OCI-LY3 (cell line): ENCODE measurements around the gene NPB.

Experiments
- EZH2phosphoT487 ChIP-seq: fragments of 200-600 bp; shearing (Covaris generic); IDR thresholded peaks from 2 replicates; pipeline ENCODE4 v1.6.1; 2018; ENCODE audit warnings: antibody characterized with exemption, mixed run types, low read depth
- TF ChIP-seq, protein P1 (sequence below): fragments of 200-600, 300-600 bp; sonication (generic); IDR thresholded peaks from 2 replicates; pipeline ENCODE4 v1.5.1; 2014; ENCODE audit warnings: antibody characterized with exemption, low read length, low read depth

DNA sequence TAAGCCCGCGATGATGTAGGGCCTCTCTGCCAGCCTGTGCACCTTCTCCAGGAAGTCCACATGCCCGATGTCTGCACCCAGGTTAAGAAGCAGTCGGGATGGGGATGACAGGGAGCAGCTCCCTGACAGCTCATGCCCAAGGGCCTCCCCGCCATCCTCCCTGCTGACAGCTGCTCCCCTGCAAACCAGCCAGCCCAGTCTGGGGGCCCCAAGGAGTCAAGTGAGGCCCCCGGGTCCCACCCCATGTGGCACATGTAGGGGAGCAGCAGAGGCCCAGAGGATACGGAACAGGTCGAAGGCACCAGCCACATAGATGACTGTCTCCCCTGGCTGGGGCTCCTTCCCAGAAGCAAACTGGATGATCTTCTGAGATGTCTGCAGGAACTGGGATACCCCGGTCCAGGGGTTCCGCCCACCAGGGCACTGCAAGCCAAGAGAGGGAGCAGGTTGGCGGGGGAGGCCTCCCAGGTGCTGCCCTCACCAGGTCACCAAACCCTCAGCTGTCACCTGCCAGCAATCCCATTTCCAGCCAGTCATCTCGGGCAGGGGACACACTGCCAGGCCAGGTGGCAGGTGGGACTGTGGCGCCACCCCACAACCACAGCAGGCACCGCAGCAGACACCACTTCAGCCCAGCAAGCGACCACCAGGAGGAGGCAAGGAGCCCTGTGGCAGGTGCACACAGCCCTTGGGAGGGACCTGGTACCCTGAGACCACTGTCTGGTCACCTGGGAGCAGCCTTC lies 4.6 kb downstream of the NPB start:
- TF ChIP-seq, protein P1, sequence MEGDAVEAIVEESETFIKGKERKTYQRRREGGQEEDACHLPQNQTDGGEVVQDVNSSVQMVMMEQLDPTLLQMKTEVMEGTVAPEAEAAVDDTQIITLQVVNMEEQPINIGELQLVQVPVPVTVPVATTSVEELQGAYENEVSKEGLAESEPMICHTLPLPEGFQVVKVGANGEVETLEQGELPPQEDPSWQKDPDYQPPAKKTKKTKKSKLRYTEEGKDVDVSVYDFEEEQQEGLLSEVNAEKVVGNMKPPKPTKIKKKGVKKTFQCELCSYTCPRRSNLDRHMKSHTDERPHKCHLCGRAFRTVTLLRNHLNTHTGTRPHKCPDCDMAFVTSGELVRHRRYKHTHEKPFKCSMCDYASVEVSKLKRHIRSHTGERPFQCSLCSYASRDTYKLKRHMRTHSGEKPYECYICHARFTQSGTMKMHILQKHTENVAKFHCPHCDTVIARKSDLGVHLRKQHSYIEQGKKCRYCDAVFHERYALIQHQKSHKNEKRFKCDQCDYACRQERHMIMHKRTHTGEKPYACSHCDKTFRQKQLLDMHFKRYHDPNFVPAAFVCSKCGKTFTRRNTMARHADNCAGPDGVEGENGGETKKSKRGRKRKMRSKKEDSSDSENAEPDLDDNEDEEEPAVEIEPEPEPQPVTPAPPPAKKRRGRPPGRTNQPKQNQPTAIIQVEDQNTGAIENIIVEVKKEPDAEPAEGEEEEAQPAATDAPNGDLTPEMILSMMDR = 0 out of 2 replicates have a peak, but pooled peaks have one; percentile 17
- no peak for TF ChIP-seq EZH2phosphoT487
